GM19463 (cell line): ENCODE results near the gene ZDHHC14.
"Not testable (repeated sequence)": the region's sequence is repeated elsewhere in the genome, so short reads cannot be mapped to it uniquely, and the experiment has no call there.

Experiments
- ATAC-seq: cut with Tn5 transposase; IDR thresholded peaks from one replicate; pipeline ENCODE4 v1.9.1; 2021; ENCODE audit warnings: mild to moderate bottlenecking, moderate library complexity; ENCODE audit not compliant: unreplicated experiment

ZDHHC14 gene

DNA sequence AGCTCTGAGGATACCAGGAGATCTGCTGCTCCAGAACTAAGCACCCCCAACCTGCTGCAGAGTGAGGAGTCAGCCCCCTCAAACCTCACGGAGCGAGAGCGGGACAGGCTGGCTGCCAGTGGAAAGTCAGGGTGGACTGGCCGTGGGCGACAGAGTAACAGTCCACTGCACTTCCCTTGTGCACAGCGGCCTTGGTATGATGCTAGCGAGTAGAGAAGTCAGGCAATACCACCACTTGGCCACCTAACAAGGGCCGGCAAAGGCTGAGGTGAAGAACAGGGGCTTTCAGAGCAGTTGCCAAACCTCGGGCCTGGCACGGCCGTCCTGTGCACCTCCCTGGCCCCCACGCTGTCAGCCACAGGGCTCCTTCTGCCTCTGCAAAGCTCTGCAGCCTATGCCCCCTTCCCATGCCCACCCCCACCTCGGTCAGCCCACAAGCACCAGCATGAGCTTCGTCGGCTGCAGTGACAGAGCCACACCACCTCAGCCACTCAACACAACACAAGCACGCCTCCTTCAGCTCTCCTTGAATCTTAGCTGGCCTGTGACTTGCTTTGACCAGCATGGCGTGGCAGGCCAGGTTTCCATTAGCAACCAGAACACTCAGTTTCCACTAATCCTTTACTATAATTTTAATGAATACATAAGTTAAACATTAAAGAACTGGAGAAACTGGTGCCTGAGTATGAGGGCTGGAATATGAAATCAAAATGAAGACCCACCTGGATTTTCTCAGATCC is 314.5 kb downstream of the ZDHHC14 start:
- ATAC-seq, result no peak

DNA sequence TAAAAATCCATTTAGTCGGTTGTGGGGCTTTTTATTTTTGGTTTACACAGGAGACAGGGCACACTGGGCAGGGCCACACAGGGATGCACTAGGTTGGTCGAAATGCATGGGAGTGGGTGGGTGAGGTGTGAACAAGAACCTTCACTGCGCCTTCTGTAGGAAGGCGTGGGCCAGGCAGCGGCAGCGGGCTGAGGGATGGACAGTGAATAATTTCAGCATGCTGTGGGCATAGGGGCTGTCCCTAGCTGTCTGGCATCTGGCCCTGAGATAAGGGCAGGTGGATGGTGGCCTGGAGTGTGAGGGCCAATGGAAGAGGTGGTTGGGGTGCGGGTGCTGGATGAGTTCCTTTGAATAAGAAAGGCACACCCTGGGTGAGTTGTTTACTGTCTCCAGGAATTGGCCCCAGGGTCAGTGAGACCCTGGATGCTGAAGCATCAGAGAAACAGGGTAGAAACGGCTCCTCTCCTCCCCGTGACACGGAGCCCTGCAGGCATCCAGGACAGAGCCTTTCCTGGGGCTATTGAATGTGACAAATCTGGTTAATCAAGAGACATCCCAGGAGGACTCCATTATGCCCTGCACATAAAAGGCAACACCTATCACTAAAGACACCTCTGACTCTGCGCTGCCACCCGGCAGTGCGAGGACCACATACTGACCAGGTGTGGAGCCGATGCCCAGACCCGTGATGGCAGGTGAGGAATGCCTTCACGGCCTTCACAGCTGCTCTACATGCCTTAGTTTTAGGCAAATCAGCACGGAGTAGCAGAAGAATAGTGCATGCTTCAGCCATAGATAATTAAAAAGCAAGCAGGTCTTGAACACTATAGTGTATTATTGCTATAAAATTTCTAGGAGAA is 319.0 kb downstream of the ZDHHC14 start:
- ATAC-seq, result no peak

DNA sequence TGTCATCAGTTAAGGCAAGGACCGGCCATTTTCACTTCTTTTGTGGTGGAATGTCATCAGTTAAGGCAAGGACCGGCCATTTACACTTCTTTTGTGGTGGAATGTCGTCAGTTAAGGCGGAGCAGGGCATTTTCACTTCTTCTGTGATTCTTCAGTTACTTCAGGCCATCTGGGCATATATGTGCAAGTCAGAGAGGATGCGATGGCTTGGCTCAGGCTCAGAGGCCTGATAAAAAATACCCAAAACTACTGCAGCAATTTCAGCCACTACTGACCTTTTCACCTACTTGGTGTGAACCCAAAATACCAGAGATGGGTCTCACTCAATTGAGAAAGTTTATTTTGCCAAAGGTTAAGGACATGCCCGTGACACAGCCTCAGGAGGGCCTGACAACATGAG is 325.4 kb downstream of the ZDHHC14 start:
- not testable (repeated sequence) for ATAC-seq

DNA sequence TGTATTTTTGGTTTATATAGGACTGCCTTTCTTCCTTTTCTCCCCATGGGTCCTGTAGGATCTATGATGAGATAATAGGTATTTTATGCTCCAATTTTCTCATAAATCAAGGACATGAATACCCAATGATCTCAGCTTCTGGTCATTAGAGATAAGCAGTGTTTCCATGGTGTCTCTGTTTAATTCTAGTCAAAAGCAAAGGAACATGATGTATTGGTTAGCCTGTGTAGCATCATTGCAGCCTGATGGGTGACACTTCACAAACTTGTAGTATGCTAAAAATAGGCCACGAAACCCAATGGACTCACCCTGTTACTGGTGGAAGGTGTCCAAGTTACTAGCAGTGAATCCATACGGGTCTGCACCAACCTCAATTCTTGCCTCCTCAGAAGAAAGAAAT is 325.9 kb downstream of the ZDHHC14 start:
- no peak for ATAC-seq

DNA sequence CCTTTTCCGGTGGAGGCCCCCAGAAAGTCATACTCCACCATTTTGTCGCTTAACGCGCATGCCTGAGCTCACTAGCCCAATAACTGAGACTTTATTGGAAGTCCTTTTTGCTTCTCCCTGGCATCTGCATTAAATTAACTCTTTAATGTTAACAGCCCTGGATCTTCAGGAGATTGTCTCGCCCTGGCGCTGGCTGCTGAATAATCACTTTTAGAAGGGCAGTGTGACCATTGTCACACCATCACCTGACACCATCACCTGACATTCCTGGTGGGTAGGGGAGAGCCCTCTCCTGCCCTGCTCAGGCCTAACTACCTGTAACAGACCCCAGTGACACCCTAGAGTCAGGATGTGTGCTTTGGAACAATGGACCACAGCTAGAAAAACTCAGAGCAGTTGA is 326.6 kb downstream of the ZDHHC14 start:
- no peak for ATAC-seq

DNA sequence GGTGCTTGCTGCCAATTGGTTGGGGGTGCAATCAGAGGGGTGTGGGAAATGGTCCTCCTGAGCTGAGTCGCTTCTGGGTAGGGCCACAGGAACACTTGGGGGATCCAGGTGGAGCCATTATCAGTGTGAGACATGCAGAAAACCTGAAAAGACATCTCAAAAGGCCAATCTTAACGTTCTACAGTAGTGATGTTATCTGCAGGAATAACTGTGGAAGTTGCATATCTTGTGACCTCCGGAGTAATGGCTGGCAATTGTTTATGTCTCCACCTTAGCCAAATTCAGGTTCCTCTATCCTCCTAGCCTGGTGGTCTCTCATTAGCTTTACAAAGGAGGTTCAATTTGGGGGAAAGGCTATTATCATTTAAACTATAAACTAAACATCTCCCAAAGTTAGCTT is 327.2 kb downstream of the ZDHHC14 start:
- no peak for ATAC-seq

DNA sequence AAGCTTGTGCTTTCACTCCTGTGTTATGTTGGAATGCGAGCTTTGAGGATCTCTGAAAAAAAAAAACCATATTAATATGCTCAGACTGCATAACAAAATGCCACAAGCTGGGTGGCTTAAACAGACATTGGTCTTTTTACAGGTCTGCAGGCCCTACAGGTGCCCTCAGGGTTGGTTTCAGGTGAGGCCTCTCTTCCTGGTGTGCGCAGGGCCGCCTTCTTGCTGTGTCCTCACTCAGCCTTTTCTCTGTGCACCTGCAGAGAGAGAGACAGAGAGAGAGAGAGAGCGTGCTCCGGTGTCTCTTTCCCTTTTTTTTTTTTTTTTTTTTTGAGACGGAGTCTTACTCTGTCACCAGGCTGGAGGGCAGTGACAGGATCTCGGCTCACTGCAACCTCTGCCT is 327.9 kb downstream of the ZDHHC14 start:
- no peak for ATAC-seq

DNA sequence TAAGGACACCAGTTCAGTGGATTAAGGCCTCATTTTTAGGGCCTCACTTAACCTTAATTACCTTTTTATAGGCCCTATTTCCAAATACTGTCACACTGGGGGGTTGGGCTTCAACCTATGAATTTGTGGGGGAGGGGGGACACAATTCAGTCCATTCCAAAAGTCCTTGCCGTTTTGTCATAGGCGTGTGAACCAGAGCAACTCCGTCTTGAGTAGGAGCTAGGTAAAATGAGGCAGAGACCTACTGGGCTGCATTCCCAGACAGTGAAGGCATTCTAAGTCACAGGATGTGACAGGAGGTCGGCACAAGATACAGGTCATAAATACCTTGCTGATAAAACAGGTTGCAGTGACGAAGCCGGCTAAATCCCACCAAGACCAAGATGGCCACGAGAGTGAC is 328.6 kb downstream of the ZDHHC14 start:
- no peak for ATAC-seq

DNA sequence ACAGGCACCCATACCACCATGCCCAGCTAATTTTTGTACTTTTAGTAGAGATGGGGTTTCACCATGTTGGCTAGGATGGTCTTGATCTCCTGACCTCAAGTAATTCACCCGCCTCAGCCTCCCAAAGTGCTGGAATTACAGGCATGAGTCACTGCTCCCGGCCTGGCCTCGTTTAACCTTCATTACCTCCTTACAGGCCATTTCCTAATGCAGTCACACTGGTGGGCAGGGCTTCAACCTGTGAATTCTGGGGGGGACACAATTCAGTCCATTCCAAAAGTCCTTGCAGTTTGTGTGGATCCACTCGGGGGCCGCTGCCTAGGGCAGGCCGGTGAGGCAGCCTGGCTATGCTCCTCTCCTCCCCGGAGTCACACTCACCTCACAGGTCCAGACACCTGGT is 329.6 kb downstream of the ZDHHC14 start:
- ATAC-seq, result no peak

DNA sequence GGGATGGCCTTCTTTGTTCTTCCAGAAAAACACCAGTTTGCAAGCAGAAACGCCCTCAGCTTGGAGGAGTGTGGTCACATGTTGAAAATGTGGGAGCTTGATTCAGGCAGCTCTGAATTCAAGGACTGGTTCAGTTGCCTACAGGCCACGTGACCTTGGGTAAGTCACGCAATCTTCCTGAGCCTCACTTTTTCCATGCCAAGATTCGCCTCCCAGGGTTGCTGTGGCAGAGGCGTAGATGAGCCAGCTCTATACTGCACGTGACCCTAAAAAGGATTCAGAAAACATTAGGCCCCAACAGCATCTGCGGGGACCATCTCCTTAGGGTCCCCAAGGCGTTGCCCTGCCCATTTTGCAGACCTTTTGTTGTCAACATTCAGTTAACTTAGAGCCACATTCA is 330.1 kb downstream of the ZDHHC14 start:
- no peak for ATAC-seq

DNA sequence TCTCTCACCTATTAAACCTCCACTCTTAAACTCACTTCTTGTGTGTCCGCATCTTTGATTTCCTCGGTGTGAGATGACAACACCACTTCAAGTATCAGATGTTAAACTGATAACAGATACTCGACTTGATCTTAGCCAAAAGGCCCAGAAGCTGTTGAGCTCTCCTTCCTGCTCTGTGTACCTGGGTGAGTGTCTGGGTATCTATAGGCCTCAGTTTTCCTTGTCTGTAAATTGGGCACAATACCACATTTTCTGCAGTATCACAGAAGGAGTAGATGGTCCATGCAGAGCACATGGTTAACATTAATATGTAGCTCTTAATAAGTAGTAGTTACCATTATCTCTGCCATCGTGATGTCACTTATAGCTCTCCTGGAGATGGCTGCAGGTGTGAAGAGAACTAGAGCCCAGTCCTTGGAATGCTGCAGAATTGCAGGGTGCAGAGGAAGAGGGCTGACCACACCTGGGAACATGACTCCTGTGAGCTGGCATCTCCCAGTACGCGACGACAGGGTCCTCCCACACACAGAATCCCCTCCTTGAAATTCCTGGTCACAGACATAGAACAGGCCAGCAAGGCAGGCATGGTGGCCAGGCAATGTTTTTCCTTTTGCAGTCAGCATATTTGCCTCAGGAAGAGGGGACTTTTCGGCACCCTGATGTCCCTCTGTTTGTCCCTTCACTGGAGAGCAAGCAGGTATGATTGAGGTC is 331.8 kb downstream of the ZDHHC14 start:
- no peak for ATAC-seq

DNA sequence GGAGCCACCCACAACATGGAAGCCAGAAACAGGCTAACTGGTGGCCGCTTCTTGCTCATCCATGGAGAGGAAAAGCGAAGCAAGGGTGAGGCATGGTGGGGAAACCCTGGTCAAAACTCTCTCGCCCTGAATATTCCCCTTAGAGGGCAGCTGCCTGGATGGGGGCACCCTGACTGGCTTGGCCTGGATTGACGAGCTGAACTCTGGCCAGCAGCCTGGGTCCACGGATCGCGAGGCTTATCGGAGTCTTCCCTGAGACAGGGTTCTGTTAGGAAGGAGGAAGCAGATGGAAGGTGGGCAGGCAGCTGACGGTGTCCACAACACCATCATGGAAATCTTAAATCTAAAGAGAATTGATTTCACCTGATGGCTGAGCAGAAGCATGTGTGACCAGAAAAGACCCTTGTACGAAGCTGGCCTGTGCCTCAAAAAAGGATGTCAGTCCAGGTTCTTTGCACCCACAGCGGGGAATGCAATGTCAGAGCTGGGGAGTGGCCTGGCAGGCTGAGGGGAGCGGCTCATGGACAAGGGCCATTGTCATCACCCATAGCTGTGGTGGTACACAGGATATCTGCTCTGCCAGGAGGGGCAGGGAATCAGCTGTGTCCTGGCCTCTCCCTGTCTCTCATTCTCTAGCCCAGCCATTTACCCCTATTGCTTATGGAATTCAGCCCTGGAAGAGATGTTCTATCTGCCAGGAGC is 332.6 kb downstream of the ZDHHC14 start:
- no peak for ATAC-seq

DNA sequence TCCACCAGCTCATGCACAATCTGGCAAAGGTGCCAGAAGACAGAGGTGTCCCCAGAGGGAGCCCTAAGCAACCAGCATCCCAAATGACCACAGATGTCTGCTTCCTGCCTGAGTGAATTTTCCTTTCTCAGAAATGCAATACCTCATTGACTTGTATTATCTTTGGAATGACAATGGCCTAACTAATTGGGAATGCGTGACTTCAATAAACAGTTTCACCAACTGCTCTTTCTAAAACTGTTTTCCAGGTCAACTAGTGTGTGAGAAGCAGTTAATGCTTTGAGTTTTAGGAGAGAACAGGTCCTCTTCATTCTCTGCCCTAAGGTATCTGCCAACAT is 333.1 kb downstream of the ZDHHC14 start:
- no peak for ATAC-seq

DNA sequence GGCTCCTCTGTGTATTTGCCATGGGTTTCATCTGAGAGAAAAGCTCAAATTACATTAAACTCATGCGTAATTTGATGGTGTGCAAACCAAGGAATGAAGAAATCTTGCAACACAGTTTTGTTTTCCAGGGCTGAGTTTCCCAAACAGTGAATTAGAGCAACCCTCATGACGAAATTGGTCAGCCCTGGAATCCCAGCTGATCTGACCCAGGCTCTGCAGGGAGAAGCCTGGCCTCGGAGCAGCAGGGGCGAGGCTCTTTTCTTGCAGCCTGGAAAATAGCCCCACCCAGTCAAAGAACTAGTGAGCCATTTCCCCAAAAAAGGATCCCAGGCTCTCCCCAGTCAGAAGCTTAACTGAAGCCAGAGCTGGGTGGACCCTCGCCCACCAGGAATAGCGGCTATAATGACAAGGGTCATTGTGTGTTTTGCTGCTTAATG is 334.8 kb downstream of the ZDHHC14 start:
- no peak for ATAC-seq

DNA sequence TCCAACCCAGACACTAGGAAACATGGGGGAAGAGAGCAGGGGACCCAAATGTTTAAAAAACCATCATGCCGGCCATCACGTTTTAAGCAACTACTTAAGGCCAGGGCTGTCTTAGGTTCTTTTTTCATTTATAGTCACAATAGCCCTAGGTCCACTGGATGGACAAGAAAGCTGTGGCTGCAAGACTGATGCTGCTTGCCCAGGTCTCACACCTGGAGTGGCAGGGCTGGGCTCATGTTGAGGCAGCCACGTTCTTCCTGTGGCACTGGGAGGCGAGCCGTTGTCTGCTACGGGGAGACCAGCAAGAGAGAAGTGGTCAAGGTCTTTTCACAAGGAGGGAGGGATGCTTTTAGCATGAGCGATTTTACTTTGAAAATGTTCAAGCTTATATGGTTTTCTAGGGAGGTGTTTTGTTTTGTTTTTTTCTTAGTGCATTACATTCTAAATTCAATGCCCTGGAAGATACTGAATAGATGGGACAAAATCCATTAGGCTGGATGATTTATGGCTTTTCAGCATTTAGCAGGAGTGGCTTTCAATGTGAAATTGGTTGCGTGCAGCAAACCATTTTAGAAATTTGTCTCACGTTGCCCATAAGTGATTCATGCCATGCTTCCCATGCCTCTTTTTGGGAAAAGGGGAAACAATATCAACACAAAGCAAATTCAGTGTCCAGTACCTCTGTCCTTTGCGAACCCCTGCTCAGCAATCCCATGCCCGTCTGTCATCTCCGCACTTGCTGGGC is 335.4 kb downstream of the ZDHHC14 start:
- ATAC-seq, result no peak

DNA sequence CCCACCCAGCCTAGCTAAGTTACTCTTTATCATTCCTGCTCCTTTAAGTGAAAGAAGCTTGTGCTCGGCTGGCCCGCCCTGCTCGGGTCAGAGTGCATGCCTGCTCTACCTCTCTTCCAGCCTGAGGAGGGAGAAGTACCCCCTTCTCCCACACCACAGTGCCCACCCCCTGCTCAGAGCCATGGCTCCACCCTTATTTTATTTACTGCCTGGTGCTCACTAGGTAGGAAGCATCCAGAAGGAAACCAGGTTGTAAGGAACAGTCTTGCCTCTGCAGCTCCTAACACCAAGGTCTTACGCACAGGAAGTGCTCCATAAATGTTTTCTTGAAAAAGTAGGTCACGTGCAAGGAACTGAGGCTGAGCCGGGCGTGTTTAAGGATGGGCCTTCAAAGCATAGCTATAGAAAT is 336.4 kb downstream of the ZDHHC14 start:
- no peak for ATAC-seq

DNA sequence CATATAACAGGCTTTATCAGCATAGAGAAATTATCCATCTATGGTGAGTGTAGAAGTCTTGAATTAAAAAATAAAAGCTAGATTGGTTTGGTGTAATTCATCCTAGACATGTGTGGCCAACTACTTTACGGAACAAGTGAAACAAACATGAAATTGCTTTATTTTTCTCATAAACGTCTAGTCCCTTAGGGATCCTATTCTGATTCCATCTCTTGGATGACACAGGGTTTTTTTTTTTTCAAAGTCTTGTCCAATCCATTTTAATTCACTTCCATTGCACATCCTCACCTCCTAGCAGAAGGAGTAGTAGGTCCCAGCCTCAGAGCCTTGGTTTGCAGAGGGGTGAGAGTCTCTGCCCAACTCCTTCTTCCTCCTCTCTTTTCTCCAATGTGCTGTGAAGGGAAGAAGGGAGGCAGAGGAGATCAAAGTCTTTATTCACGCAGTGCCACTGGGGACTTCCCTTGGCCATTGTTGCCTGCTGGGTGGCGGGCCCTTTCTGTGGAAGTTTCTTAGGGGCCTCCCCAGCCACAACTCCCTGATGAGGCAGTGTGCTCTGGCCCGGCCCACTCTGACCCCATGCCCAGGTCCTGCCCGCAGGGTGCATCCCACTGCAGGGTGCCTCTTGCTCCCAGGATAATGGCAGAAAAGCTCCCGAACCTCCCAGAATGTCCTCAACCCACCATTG is 337.7 kb downstream of the ZDHHC14 start:
- no peak for ATAC-seq

DNA sequence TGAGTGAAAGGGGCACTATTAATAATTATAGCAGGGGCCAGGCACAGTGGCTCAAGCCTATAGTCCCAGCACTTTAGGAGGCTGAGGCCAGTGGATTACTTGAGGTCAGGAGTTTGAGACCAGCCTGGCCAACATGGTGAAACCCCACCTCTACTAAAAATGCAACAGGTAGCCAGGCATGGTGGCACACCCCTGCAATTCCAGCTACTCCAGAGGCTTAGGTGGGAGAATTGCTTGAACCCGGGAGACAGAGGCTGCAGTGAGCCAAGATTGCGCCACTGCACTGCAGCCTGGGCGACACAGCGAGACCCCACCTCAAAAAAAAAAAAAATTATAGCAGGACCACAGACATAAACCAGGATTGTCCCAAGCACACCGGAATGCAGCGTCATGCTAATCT is 340.0 kb downstream of the ZDHHC14 start:
- ATAC-seq, result not testable (repeated sequence)

DNA sequence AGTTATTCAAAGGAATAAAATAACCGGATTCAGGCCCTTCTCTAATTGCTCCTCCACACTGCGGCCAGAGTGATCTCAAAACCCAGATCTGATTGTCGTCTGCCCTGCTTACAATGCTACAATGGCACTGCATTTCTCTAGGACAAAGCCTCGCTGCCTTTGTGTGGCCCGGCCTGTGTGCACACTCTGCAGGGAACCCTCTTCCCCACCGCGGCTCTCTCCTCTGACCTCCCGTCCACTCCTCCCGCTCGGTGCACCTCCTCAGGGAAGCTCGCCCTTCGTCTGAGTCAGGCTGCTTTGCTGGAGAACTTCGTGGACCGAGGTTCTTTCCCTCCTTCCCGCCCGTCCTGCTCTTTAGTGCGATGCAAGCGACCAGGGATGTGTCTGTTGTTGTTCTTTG is 340.4 kb downstream of the ZDHHC14 start:
- ATAC-seq, result no peak

DNA sequence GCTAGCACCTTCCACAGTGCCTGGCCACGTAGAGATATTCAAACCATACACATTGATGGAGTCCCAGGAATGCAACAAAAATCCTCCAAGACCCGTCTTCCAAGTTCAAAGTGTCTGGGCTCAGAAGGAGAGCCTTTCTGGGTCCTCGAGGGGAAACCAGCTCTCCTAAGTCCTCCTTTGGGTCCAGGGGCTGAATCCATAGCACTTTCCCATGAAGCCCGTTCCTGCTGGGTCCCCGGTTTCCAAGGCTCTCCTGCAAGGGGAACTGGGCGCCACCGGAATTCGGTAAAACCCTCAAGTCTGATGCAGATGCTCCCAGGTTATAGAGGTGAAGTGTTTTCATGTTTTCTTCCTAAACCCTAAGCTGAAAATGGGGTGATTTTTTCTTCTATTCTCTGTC is 340.8 kb downstream of the ZDHHC14 start:
- no peak for ATAC-seq
